ENCODE results near the gene SH3BP1. TPM values are rescaled to one million over a fixed set of nuclear protein-coding genes. Genes with fewer than 3 reads are reported as not detected.

SH3BP1 gene
- total RNA-seq, 4 donors from 2014 or later, result 33.8 to 53.4 (median 42.0) TPM

DNA sequence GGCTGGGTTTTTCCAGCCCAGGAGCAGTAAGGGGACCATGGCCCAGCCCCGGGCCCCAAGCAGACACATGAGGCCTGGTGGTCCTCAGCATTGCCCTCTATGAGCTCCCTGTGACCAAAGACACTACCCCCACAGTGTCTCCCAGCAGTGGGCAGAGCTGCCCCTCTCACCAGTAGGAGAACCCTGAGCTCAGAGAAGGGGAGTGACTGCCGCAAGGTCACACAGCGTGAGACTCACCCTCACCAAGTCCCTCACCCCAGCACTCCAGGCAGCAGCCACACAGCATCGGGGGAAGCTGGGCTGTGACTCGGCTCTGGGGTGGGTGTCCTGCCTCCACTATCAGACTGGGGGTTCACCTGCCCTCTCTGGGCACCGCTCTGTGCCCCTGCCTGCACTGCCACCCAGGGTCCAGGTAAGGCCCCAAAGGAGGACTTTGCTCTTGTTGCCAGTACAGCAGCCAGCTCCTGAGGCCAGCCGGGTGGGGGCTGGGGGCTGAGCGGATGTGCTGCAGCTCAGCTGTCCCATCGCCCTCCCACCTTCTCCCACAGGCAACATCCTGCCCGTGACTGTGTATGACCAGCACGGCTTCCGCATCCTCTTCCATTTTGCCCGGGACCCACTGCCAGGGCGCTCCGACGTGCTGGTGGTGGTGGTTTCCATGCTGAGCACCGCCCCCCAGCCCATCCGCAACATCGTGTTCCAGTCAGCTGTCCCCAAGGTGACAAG, 7.9 kb upstream of the SH3BP1 start:
- H3K9me3 ChIP-seq, result no peaks in the 10 kb centered on the region
- TF ChIP-seq, protein P1, sequence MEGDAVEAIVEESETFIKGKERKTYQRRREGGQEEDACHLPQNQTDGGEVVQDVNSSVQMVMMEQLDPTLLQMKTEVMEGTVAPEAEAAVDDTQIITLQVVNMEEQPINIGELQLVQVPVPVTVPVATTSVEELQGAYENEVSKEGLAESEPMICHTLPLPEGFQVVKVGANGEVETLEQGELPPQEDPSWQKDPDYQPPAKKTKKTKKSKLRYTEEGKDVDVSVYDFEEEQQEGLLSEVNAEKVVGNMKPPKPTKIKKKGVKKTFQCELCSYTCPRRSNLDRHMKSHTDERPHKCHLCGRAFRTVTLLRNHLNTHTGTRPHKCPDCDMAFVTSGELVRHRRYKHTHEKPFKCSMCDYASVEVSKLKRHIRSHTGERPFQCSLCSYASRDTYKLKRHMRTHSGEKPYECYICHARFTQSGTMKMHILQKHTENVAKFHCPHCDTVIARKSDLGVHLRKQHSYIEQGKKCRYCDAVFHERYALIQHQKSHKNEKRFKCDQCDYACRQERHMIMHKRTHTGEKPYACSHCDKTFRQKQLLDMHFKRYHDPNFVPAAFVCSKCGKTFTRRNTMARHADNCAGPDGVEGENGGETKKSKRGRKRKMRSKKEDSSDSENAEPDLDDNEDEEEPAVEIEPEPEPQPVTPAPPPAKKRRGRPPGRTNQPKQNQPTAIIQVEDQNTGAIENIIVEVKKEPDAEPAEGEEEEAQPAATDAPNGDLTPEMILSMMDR (IDR thresholded peaks at IDR 0.05), result no peak
- TF ChIP-seq POLR2A (IDR thresholded peaks at IDR 0.05), result no peak
- H3K4me3 ChIP-seq, result no peak overlapping the region
- H3K27ac ChIP-seq, result peak overlapping the region in 2 of 4 donors; percentile 83 to 94
- H3K4me1 ChIP-seq, result peaks cover 33 to 60% (median 47%) of the 10 kb centered on the region in 3 donors
- WGBS, 2 donors, result 85 to 96% methylated on average over 4 to 9 of the region's 19 CpGs
- H3K27me3 ChIP-seq, result no peaks in the 10 kb centered on the region
- intact Hi-C loops (cut with DNase I), result loop anchor here (10.0 kb wide), 1 partner anchor 163 kb away; no protein-coding TSS in a partner anchor
- peaks cover 0 to 66% (median 9%) of the 10 kb centered on the region in 3 donors for H3K36me3 ChIP-seq
- DNase-seq, result no peak

DNA sequence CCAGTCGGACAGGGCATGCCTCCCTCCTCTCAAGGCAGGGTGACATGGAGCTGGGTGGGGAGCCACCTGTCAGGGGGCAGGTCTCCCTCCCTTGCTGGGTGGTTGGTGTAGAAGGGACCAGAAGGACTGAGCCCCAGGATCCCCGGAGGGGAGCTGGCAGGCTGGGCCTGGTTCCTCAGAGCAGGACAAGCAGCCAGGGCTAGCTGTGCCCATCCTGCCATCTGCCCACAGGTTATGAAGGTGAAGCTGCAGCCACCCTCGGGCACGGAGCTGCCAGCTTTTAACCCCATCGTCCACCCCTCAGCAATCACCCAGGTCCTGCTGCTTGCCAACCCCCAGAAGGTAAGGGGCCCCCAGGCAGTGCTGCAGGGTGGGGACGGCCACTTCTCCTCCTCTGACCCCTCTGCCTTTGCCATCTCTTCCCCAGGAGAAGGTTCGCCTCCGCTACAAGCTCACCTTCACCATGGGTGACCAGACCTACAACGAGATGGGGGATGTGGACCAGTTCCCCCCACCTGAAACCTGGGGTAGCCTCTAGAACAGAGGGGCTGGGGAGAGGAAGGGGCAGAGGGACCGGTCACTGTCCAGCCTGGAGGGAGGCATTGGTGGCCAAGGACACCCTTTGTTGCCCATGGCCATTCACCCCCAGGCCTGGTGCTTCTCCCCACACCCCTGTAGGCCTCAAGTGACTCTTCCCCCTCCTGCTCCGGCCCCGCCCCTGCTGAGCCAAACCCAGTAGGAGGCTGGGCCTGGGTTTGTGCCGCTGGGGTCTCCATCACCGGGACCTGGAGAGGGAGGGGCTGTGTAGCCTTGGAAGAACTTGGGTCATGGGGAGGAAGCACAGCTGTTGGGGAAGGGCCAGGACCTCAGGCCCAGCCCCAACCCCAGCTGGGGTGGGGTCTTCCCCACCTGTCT, 7.0 kb upstream of the SH3BP1 start:
- intact Hi-C loops (cut with DNase I), result loop anchor here (10.0 kb wide), 1 partner anchor 162 kb away; no protein-coding TSS in a partner anchor
- H3K27me3 ChIP-seq, result no peaks in the 10 kb centered on the region
- 82% methylated on average over 7 of the region's 14 CpGs; no CpG with 5 or more reads in 1 of the 2 donors for WGBS, 2 donors
- H3K4me3 ChIP-seq, result no peak overlapping the region
- no peaks in the 10 kb centered on the region for H3K9me3 ChIP-seq
- DNase-seq, result no peak
- TF ChIP-seq, protein P1 (IDR thresholded peaks at IDR 0.05), result no peak
- no peak for TF ChIP-seq POLR2A (IDR thresholded peaks at IDR 0.05)
- peak overlapping the region; percentile 70 to 94 (median 80) for H3K27ac ChIP-seq
- H3K36me3 ChIP-seq, result peaks cover 0 to 60% (median 9%) of the 10 kb centered on the region in 3 donors
- H3K4me1 ChIP-seq, result peaks cover 24 to 60% (median 42%) of the 10 kb centered on the region in 3 donors

DNA sequence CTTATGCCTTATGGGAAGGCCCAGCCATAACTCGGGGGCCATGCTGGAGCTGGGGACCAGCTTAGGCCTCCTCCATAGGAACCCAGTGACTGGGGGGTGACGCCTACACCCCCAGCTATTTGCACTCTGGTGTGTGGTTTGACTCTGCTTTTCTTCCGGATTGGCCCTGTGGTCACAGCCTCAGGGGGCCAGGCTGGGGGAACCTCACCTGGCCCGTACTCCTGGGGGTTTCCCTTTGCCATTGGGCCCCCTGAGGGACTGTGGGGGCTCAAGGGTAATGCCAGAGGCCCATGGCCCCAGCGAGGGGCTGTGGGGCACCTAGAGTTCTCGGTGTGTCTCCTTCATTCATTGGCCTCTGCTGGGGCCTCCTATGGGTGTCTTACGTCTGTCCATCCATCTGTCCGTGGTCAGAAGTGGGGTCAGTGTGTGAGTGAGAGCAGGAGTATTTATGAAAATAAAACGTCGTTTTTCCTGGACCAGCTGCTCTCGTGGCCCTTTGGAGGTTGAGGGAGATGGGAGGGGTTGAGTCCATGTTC, 6.3 kb upstream of the SH3BP1 start:
- DNase-seq, result no peak
- Histone ChIP-seq H3K27me3 (no peaks in the 10 kb centered on the region), H3K4me3 (peak overlapping the region in 2 of 4 donors; percentile 11 to 48), H3K4me1 (peaks cover 21 to 61% (median 41%) of the 10 kb centered on the region in 3 donors), H3K9me3 (no peaks in the 10 kb centered on the region), H3K27ac (peak overlapping the region; percentile 70 to 94 (median 80)), H3K36me3 (peaks cover 0 to 53% (median 9%) of the 10 kb centered on the region in 3 donors)
- WGBS, 2 donors, result 30 to 36% methylated on average over 4 to 7 of the region's 11 CpGs
- TF ChIP-seq, protein P1 (IDR thresholded peaks at IDR 0.05), result no peak
- no peak for TF ChIP-seq POLR2A (IDR thresholded peaks at IDR 0.05)
- intact Hi-C loops (cut with DNase I), result loop anchor here (10.0 kb wide), 1 partner anchor 162 kb away; no protein-coding TSS in a partner anchor

DNA sequence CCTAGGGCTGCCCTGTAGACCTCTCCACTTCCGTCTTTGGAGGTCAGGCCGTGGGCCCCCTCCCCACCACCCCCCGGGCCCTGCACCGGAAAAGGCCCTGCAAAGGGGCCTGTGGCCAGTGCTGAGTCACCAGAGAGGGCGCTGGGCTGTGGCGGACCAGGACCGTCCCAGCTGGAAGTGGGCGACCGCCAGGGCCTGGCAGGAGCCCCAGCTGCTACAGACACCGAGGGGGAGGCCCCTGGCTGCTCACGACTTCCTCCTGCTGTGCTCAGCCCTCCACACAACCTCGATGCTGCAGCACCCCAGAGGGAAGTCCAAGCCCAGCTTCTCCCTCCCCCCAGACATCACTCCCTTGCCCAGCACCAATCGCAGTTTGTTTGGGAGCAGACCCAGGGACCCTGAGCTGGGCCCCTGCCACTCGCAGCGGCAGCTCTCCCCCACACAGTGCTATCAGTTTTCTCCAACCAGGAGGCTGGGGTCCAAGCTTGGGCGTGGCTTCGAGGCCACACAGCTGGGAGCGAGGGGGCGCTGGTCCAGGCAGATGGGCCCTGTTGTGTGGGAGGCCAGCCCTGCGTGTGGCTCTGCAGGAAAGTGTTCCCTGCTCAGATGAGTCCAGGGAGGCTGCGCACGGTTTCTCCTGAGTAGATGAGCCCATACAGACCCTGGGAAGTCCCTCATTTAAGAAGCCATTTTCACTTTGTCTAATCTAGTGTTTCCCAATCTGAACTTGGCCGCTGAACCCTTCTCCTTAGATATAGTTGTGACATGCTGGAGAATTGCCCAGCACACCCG, 5.6 kb upstream of the SH3BP1 start:
- Histone ChIP-seq H3K27me3 (no peaks in the 10 kb centered on the region), H3K36me3 (peaks cover 0 to 46% (median 9%) of the 10 kb centered on the region in 3 donors), H3K9me3 (no peaks in the 10 kb centered on the region), H3K4me1 (peaks cover 27 to 68% (median 47%) of the 10 kb centered on the region in 3 donors), H3K27ac (peak overlapping the region; percentile 70 to 94 (median 80)), H3K4me3 (peak overlapping the region in 3 of 4 donors; percentile 9 to 48 (median 11))
- 19% methylated on average over 2 of the region's 24 CpGs; no CpG with 5 or more reads in 1 of the 2 donors for WGBS, 2 donors
- peak in 1 of 4 donors; percentile 25 for TF ChIP-seq POLR2A (IDR thresholded peaks at IDR 0.05)
- TF ChIP-seq, protein P1 (IDR thresholded peaks at IDR 0.05), result peak in 2 of 6 experiments; percentile 2 to 11
- DNase-seq, result no peak
- intact Hi-C loops (cut with DNase I), result loop anchor here (10.0 kb wide), 1 partner anchor 161 kb away; no protein-coding TSS in a partner anchor

Data from esophagus squamous epithelium (tissue), 5 donors.